Astrocyte (in vitro differentiated cells and primary cell): ENCODE data around the gene SHC3. TPM values are rescaled to one million over a fixed set of nuclear protein-coding genes. Genes with fewer than 3 reads are reported as not detected.

Source experiments
- DNase-seq: peaks from one replicate; pipeline ENCODE4 v3.0.0-alpha.2; 2010; ENCODE audit warnings: low read depth
- FAIRE-seq: peaks from 2 replicates; lab custom pipeline; 2011; peaks lifted over from hg19 to GRCh38; lab: Jason Lieb, UNC
- H2AFZ ChIP-seq: 2 replicates; pipeline ENCODE4 v1.6.0; 2012; ENCODE audit warnings: low read depth, low read length, inconsistent platforms
- H3K27ac ChIP-seq: 2 replicates; pipeline ENCODE4 v1.5.1; 2011; ENCODE audit warnings: low read depth, low read length, inconsistent platforms
- H3K27me3 ChIP-seq: 2 replicates; pipeline ENCODE4 v1.6.0; 2011; ENCODE audit warnings: low read length, inconsistent platforms; ENCODE audit not compliant: insufficient read depth
- H3K36me3 ChIP-seq: 2 replicates; pipeline ENCODE4 v1.5.1; 2011; ENCODE audit warnings: low read length, inconsistent platforms; ENCODE audit not compliant: insufficient read depth
- H3K4me1 ChIP-seq: 2 replicates; pipeline ENCODE4 v1.5.1; 2011; ENCODE audit warnings: low read length, inconsistent platforms; ENCODE audit not compliant: insufficient read depth
- H3K4me2 ChIP-seq: 2 replicates; pipeline ENCODE4 v1.6.0; 2012; ENCODE audit warnings: low read length, inconsistent platforms
- H3K4me3 ChIP-seq: 2 replicates; pipeline ENCODE4 v1.5.1; 2011; ENCODE audit warnings: low read depth, mild to moderate bottlenecking, low read length, inconsistent platforms; ENCODE audit not compliant: insufficient read depth
- H3K79me2 ChIP-seq: 2 replicates; pipeline ENCODE4 v1.6.0; 2012; ENCODE audit warnings: mild to moderate bottlenecking, low read length, inconsistent platforms; ENCODE audit not compliant: insufficient read depth
- H3K9ac ChIP-seq: 2 replicates; pipeline ENCODE4 v1.6.0; 2012; ENCODE audit warnings: mild to moderate bottlenecking, low read length, inconsistent platforms
- H3K9me3 ChIP-seq: 2 replicates; pipeline ENCODE4 v1.5.1; 2012; ENCODE audit warnings: low read depth, mild to moderate bottlenecking, low read length, inconsistent platforms; ENCODE audit not compliant: insufficient read depth
- H4K20me1 ChIP-seq: 2 replicates; pipeline ENCODE4 v1.6.0; 2012; ENCODE audit warnings: low read length, inconsistent platforms; ENCODE audit not compliant: insufficient read depth
- H3K27ac Mint-ChIP-seq: one replicate; pipeline ENCODE4 v1.8.0; 2021; ENCODE audit warnings: mild to moderate bottlenecking, mixed read lengths; ENCODE audit not compliant: unreplicated experiment
- H3K27me3 Mint-ChIP-seq: one replicate; pipeline ENCODE4 v1.8.0; 2021; ENCODE audit warnings: low read depth, mixed read lengths; ENCODE audit not compliant: unreplicated experiment
- H3K36me3 Mint-ChIP-seq: one replicate; pipeline ENCODE4 v1.8.0; 2021; ENCODE audit warnings: low read depth, mixed read lengths; ENCODE audit not compliant: unreplicated experiment
- H3K4me1 Mint-ChIP-seq: one replicate; pipeline ENCODE4 v1.8.0; 2021; ENCODE audit warnings: low read depth, mixed read lengths; ENCODE audit not compliant: unreplicated experiment
- H3K4me3 Mint-ChIP-seq: one replicate; pipeline ENCODE4 v1.8.0; 2021; ENCODE audit warnings: mild to moderate bottlenecking, moderate library complexity, mixed read lengths; ENCODE audit not compliant: unreplicated experiment
- H3K9me3 Mint-ChIP-seq: one replicate; pipeline ENCODE4 v1.8.0; 2021; ENCODE audit warnings: mild to moderate bottlenecking, mixed read lengths; ENCODE audit not compliant: unreplicated experiment
- CTCF ChIP-seq: IDR thresholded peaks from 2 replicates; pipeline ENCODE4 v1.5.1; 2011; ENCODE audit warnings: low read depth, mild to moderate bottlenecking, inconsistent platforms, low read length, moderate library complexity; ENCODE audit not compliant: insufficient read depth
- EZH2 ChIP-seq: IDR thresholded peaks from 2 replicates; pipeline ENCODE4 v1.6.1; 2012; ENCODE audit warnings: mild to moderate bottlenecking, low read length, inconsistent platforms; ENCODE audit not compliant: insufficient read depth
- total RNA-seq: library from RNA; stranded (reverse); gene quantifications from 2 replicates; pipeline ENCODE4 v1.2.1, GENCODE V29; 2021

SHC3 gene
- total RNA-seq, 1 donor from 2014 or later, result 4.6 TPM

- Mint-ChIP-seq H3K9me3 (no peaks in the 10 kb centered on the region), H3K36me3 (peaks cover 10% of the 10 kb centered on the region), H3K4me1 (peaks cover 10% of the 10 kb centered on the region), H3K4me3 (no peak overlapping the region), H3K27me3 (no peaks in the 10 kb centered on the region), H3K27ac (no peak overlapping the region)
- Histone ChIP-seq H3K36me3 (peaks cover 16% of the 10 kb centered on the region), H3K4me3 (no peak overlapping the region), H3K9me3 (peaks cover 4% of the 10 kb centered on the region), H3K27ac (no peak overlapping the region), H3K4me1 (no peaks in the 10 kb centered on the region), H3K27me3 (no peaks in the 10 kb centered on the region), H3K79me2 (peaks cover 12% of the 10 kb centered on the region), H2AFZ (no peak overlapping the region), H3K4me2 (no peak overlapping the region), H3K9ac (no peak overlapping the region), H4K20me1 (peaks cover 21% of the 10 kb centered on the region)
- TF ChIP-seq EZH2 (no peak), CTCF (no peak)
- FAIRE-seq (no peak), DNase-seq (no peak)
Observed at GRCh38 chr9:89106224-89106851, 72.3 kb downstream of the SHC3 start.

GRCh38 chr9:89104821-89105220, 73.8 kb downstream of the SHC3 start:
- Mint-ChIP-seq H3K27me3 (no peaks in the 10 kb centered on the region), H3K36me3 (peaks cover 10% of the 10 kb centered on the region), H3K27ac (no peak overlapping the region), H3K4me1 (peaks cover 8% of the 10 kb centered on the region), H3K9me3 (no peaks in the 10 kb centered on the region), H3K4me3 (no peak overlapping the region)
- H3K9me3 ChIP-seq, result peaks cover 3% of the 10 kb centered on the region
- no peak overlapping the region for H2AFZ ChIP-seq
- no peaks in the 10 kb centered on the region for H3K27me3 ChIP-seq
- no peak for DNase-seq
- H3K4me2 ChIP-seq, result no peak overlapping the region
- no peak overlapping the region for H3K4me3 ChIP-seq
- TF ChIP-seq EZH2 (no peak), CTCF (no peak)
- H3K27ac ChIP-seq, result no peak overlapping the region
- peaks cover 16% of the 10 kb centered on the region for H3K36me3 ChIP-seq
- no peak for FAIRE-seq
- no peaks in the 10 kb centered on the region for H3K4me1 ChIP-seq
- peaks cover 3% of the 10 kb centered on the region for H3K79me2 ChIP-seq
- H3K9ac ChIP-seq, result no peak overlapping the region
- H4K20me1 ChIP-seq, result peaks cover 16% of the 10 kb centered on the region

GRCh38 chr9:89097219-89097618, 81.4 kb downstream of the SHC3 start:
- FAIRE-seq, result no peak
- no peak overlapping the region for H3K4me3 Mint-ChIP-seq

More at GRCh38 chr9:89097219-89097618, 81.4 kb downstream of the SHC3 start:
- DNase-seq, result no peak
- H4K20me1 ChIP-seq, result peaks cover 4% of the 10 kb centered on the region
- H3K9me3 ChIP-seq, result no peaks in the 10 kb centered on the region
- H3K79me2 ChIP-seq, result no peaks in the 10 kb centered on the region
- no peak overlapping the region for H3K27ac Mint-ChIP-seq
- no peak overlapping the region for H3K9ac ChIP-seq
- H3K4me2 ChIP-seq, result no peak overlapping the region
- no peaks in the 10 kb centered on the region for H3K4me1 ChIP-seq
- no peaks in the 10 kb centered on the region for H3K27me3 Mint-ChIP-seq
- H3K36me3 ChIP-seq, result no peaks in the 10 kb centered on the region
- TF ChIP-seq EZH2, result no peak
- no peak for TF ChIP-seq CTCF
- peaks cover 3% of the 10 kb centered on the region for H3K9me3 Mint-ChIP-seq
- no peak overlapping the region for H2AFZ ChIP-seq
- H3K27me3 ChIP-seq, result no peaks in the 10 kb centered on the region
- H3K36me3 Mint-ChIP-seq, result no peaks in the 10 kb centered on the region
- H3K27ac ChIP-seq, result no peak overlapping the region
- H3K4me1 Mint-ChIP-seq, result no peaks in the 10 kb centered on the region
- no peak overlapping the region for H3K4me3 ChIP-seq
